HG02970 (cell line): ENCODE measurements around the gene ZNF746.
"Not testable (repeated sequence)": the region's sequence is repeated elsewhere in the genome, so short reads cannot be mapped to it uniquely, and the experiment has no call there.

Experiments
- ATAC-seq: cut with Tn5 transposase; IDR thresholded peaks from one replicate; pipeline ENCODE4 v1.9.1; 2021; ENCODE audit warnings: mild to moderate bottlenecking, moderate library complexity, moderate number of reproducible peaks; ENCODE audit not compliant: unreplicated experiment, low FRiP score

ZNF746 gene

GRCh38 chr7:149460493-149461277, 36.9 kb downstream of the ZNF746 start, which contains the start of gene ZNF777:
TSS of gene ZNF777 (minus strand) at chr7:149461062. CDS start at chr7:149456022, 5,040 bp downstream.
- ATAC-seq: peak; percentile 95

GRCh38 chr7:149459540-149460452, 37.8 kb downstream of the ZNF746 start:
- ATAC-seq: peak; percentile 37

- ATAC-seq: no peak
Measured at GRCh38 chr7:149459201-149459539, 38.4 kb downstream of the ZNF746 start.

GRCh38 chr7:149458235-149458634, 39.4 kb downstream of the ZNF746 start:
- ATAC-seq: no peak

- no peak for ATAC-seq
Measured at GRCh38 chr7:149457766-149458165, 39.8 kb downstream of the ZNF746 start.

- ATAC-seq: no peak
Measured at GRCh38 chr7:149456506-149457421, 40.8 kb downstream of the ZNF746 start.

GRCh38 chr7:149455175-149455950, 42.2 kb downstream of the ZNF746 start:
- ATAC-seq: no peak

GRCh38 chr7:149454750-149455149, 42.9 kb downstream of the ZNF746 start:
- ATAC-seq: no peak

GRCh38 chr7:149454006-149454405, 43.6 kb downstream of the ZNF746 start:
- ATAC-seq: no peak

- no peak for ATAC-seq
Measured at GRCh38 chr7:149450821-149451220, 46.8 kb downstream of the ZNF746 start.

- no peak for ATAC-seq
Measured at GRCh38 chr7:149449897-149450296, 47.7 kb downstream of the ZNF746 start.

- no peak for ATAC-seq
Measured at GRCh38 chr7:149448961-149449360, 48.6 kb downstream of the ZNF746 start.

GRCh38 chr7:149446026-149446425, 51.6 kb downstream of the ZNF746 start:
- ATAC-seq: not testable (repeated sequence)

GRCh38 chr7:149444287-149444686, 53.3 kb downstream of the ZNF746 start:
- ATAC-seq: no peak

GRCh38 chr7:149443523-149443922, 54.1 kb downstream of the ZNF746 start:
- ATAC-seq: no peak

GRCh38 chr7:149442924-149443323, 54.7 kb downstream of the ZNF746 start:
- no peak for ATAC-seq

GRCh38 chr7:149440222-149440621, 57.4 kb downstream of the ZNF746 start:
- no peak for ATAC-seq

GRCh38 chr7:149436358-149436757, 61.3 kb downstream of the ZNF746 start:
- no peak for ATAC-seq

GRCh38 chr7:149433124-149433523, 64.5 kb downstream of the ZNF746 start:
- no peak for ATAC-seq
